K562 (cell line): ENCODE results near the gene ZNF544.

Experiments used
- MYBL2 ChIP-seq, 2 experiments: fragments of 450-650 bp in 1 of 2; sonication (generic) in 1 of 2; formaldehyde crosslinking in 1 of 2; IDR thresholded peaks; 2 replicates each; pipeline versions ENCODE4 v1.6.1 to v1.8.1; 2017 to 2022; ENCODE audit warnings: borderline replicate concordance in 1 of 2, inconsistent platforms in 1 of 2, low read depth in 1 of 2, mild to moderate bottlenecking in 1 of 2, missing genetic modification reagents in 1 of 2, moderate library complexity in 1 of 2
- POLR2AphosphoS5 ChIP-seq: IDR thresholded peaks from 2 replicates; pipeline ENCODE4 v1.6.1; 2011; ENCODE audit warnings: mild to moderate bottlenecking, low read depth, low read length, moderate library complexity; ENCODE audit not compliant: control insufficient read depth, insufficient read depth
- ZNF263 ChIP-seq: sonication (generic); formaldehyde crosslinking; IDR thresholded peaks from 2 replicates; pipeline ENCODE4 v1.8.0; 2022; ENCODE audit warnings: mild to moderate bottlenecking, missing genetic modification reagents, borderline replicate concordance
- TF ChIP-seq, protein P1 (sequence below): sonication (generic); formaldehyde crosslinking; IDR thresholded peaks from 2 replicates; pipeline ENCODE4 v1.8.0; 2022; ENCODE audit warnings: missing genetic modification reagents, mild to moderate bottlenecking, borderline replicate concordance

DNA sequence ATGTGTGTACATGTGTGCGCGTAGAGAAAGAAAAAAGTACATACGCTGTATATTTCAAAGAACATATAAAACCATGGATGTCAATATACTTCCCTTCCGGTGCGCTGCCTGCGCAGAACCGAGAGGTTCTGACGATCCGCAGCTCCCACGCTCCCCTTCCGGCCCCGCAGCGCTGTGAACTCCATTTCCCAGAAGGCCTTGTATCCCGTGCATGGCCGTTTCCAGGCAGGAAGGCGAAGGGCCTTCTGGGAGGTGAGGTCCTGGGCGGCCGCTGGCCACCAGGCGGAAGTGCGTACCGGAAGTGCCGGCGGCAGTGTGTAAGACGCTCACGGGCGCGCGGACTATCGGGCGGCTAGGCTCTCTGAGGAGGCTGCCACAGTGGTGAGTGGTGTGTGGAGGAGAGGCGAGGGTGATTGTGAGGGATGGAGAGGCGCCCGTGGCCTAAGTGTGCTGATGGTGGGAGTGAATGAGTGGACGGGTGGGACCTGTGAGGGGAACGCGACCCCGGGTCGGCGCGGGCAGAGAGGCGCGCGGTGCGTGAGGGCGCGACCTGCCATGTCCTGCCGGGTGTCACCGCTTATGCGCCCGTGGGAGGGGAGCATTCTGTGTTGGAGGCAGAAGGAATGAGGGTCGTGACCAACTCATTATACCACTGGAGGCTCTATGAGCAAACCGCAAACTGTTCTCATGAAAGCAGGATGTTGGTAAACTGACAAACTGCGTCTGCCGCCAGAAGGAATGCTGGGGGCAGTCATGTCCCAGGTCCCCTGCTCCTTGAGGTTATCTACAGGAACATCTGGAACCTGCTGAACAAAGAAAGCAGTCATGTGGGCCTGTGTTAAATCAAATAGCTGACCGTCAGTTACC lies 76.6 kb downstream of the ZNF544 start, which contains the start of gene ERVK3-1:
- TF ChIP-seq ZNF263 (CRISPR knock-in tag) = peak; percentile 65; the same call in 1 of the 2 replicates
- TF ChIP-seq MYBL2 (IDR thresholded peaks at IDR 0.05; ENCODE audit: low read depth) = no peak
- no peak for TF ChIP-seq MYBL2 (CRISPR knock-in tag; IDR thresholded peaks at IDR 0.05; ENCODE audit: borderline replicate concordance)
- TF ChIP-seq, protein P1, sequence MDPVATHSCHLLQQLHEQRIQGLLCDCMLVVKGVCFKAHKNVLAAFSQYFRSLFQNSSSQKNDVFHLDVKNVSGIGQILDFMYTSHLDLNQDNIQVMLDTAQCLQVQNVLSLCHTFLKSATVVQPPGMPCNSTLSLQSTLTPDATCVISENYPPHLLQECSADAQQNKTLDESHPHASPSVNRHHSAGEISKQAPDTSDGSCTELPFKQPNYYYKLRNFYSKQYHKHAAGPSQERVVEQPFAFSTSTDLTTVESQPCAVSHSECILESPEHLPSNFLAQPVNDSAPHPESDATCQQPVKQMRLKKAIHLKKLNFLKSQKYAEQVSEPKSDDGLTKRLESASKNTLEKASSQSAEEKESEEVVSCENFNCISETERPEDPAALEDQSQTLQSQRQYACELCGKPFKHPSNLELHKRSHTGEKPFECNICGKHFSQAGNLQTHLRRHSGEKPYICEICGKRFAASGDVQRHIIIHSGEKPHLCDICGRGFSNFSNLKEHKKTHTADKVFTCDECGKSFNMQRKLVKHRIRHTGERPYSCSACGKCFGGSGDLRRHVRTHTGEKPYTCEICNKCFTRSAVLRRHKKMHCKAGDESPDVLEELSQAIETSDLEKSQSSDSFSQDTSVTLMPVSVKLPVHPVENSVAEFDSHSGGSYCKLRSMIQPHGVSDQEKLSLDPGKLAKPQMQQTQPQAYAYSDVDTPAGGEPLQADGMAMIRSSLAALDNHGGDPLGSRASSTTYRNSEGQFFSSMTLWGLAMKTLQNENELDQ (CRISPR knock-in tag) = no peak
- peak; percentile 91 for TF ChIP-seq POLR2AphosphoS5
